DOHH2 (cell line): ENCODE results near the gene CACNA2D1.

Source experiments
- H3F3A ChIP-seq: fragments of 200-600 bp; sonication (generic), shearing (Covaris generic); 2 replicates; pipeline ENCODE4 v1.6.0; 2016; ENCODE audit warnings: antibody characterized with exemption, mild to moderate bottlenecking; ENCODE audit not compliant: control insufficient read depth, insufficient read depth
- H3K27ac ChIP-seq: fragments of 200-600 bp; sonication (generic); 2 replicates; pipeline ENCODE4 v1.5.1; 2014; ENCODE audit warnings: low read depth, mild to moderate bottlenecking, low read length, moderate library complexity
- H3K27me3 ChIP-seq: fragments of 200-600 bp; sonication (generic); 2 replicates; pipeline ENCODE4 v1.6.1; 2014; ENCODE audit warnings: mild to moderate bottlenecking, low read length, mixed read lengths; ENCODE audit not compliant: control insufficient read depth
- H3K36me3 ChIP-seq: fragments of 200-600 bp; sonication (generic); 2 replicates; pipeline ENCODE4 v1.6.1; 2014; ENCODE audit warnings: mild to moderate bottlenecking, low read length, moderate library complexity, mixed read lengths; ENCODE audit not compliant: control insufficient read depth
- H3K4me1 ChIP-seq: fragments of 200-600 bp; sonication (generic); 2 replicates; pipeline ENCODE4 v1.6.1; 2014; ENCODE audit warnings: mild to moderate bottlenecking, low read length, mixed read lengths; ENCODE audit not compliant: control insufficient read depth
- H3K4me2 ChIP-seq: fragments of 200-600 bp; sonication (generic); 2 replicates; pipeline ENCODE4 v1.6.0; 2014; ENCODE audit warnings: mild to moderate bottlenecking, low read length, moderate library complexity
- H3K4me3 ChIP-seq: fragments of 200-600 bp; sonication (generic); 2 replicates; pipeline ENCODE4 v1.5.1; 2014; ENCODE audit warnings: mild to moderate bottlenecking, low read length, mixed read lengths
- H3K79me2 ChIP-seq: fragments of 200-600 bp; sonication (generic); 2 replicates; pipeline ENCODE4 v1.6.1; 2014; ENCODE audit warnings: mild to moderate bottlenecking, low read length, mixed read lengths; ENCODE audit not compliant: control insufficient read depth
- H3K9me2 ChIP-seq: fragments of 200-600 bp; sonication (generic); replicated peaks from 2 replicates; pipeline ENCODE4 v1.6.1; 2014; ENCODE audit warnings: mild to moderate bottlenecking, low read length, mixed read lengths; ENCODE audit not compliant: control insufficient read depth
- H3K9me3 ChIP-seq: fragments of 200-600 bp; sonication (generic); 2 replicates; pipeline ENCODE4 v1.6.1; 2014; ENCODE audit warnings: antibody characterized with exemption, low read length, mixed read lengths; ENCODE audit not compliant: control insufficient read depth, insufficient read depth
- H4K20me1 ChIP-seq: fragments of 200-600 bp; sonication (generic); 2 replicates; pipeline ENCODE4 v1.6.0; 2014; ENCODE audit warnings: low read depth, mild to moderate bottlenecking, antibody characterized with exemption, low read length, moderate library complexity; ENCODE audit not compliant: control insufficient read depth, insufficient read depth
- CTCF ChIP-seq: fragments of 200-600 bp; sonication (generic); IDR thresholded peaks from one replicate; pipeline ENCODE4 v1.5.1; 2014; ENCODE audit warnings: antibody characterized with exemption, mild to moderate bottlenecking, low read depth, low read length; ENCODE audit not compliant: poor library complexity, severe bottlenecking
- EZH2phosphoT487 ChIP-seq: fragments of 200-600 bp; sonication (generic); IDR thresholded peaks from 2 replicates; pipeline ENCODE4 v1.6.1; 2017; ENCODE audit warnings: borderline replicate concordance, mild to moderate bottlenecking, antibody characterized with exemption, low read length, moderate library complexity, mixed read lengths

Gene CACNA2D1

GRCh38 chr7:82406937-82407336 is 36.6 kb downstream of the CACNA2D1 start:
- Histone ChIP-seq H3F3A (no peaks in the 10 kb centered on the region), H3K9me3 (no peaks in the 10 kb centered on the region), H3K79me2 (no peaks in the 10 kb centered on the region), H3K9me2 (no peaks in the 10 kb centered on the region), H3K4me3 (no peak overlapping the region), H3K27me3 (no peaks in the 10 kb centered on the region), H4K20me1 (no peaks in the 10 kb centered on the region), H3K4me2 (no peak overlapping the region), H3K4me1 (no peaks in the 10 kb centered on the region), H3K27ac (no peak overlapping the region), H3K36me3 (no peaks in the 10 kb centered on the region)
- TF ChIP-seq EZH2phosphoT487 (no peak), CTCF (no peak)

GRCh38 chr7:82405301-82405700 is 38.3 kb downstream of the CACNA2D1 start:
- Histone ChIP-seq H4K20me1 (no peaks in the 10 kb centered on the region), H3F3A (no peaks in the 10 kb centered on the region), H3K79me2 (no peaks in the 10 kb centered on the region), H3K4me1 (no peaks in the 10 kb centered on the region), H3K4me2 (no peak overlapping the region), H3K27ac (no peak overlapping the region), H3K9me2 (no peaks in the 10 kb centered on the region), H3K9me3 (no peaks in the 10 kb centered on the region), H3K27me3 (no peaks in the 10 kb centered on the region), H3K4me3 (no peak overlapping the region), H3K36me3 (no peaks in the 10 kb centered on the region)
- no peak for TF ChIP-seq CTCF
- no peak for TF ChIP-seq EZH2phosphoT487

GRCh38 chr7:82404652-82405051 is 38.9 kb downstream of the CACNA2D1 start:
- H3K27ac ChIP-seq, result no peak overlapping the region
- no peaks in the 10 kb centered on the region for H3K27me3 ChIP-seq
- no peaks in the 10 kb centered on the region for H4K20me1 ChIP-seq
- no peaks in the 10 kb centered on the region for H3K9me2 ChIP-seq
- no peaks in the 10 kb centered on the region for H3K79me2 ChIP-seq
- no peaks in the 10 kb centered on the region for H3K36me3 ChIP-seq
- H3K4me3 ChIP-seq, result no peak overlapping the region
- no peaks in the 10 kb centered on the region for H3F3A ChIP-seq
- TF ChIP-seq CTCF (no peak), EZH2phosphoT487 (no peak)
- no peaks in the 10 kb centered on the region for H3K4me1 ChIP-seq
- no peak overlapping the region for H3K4me2 ChIP-seq
- no peaks in the 10 kb centered on the region for H3K9me3 ChIP-seq

- Histone ChIP-seq H3K9me3 (no peaks in the 10 kb centered on the region), H3F3A (no peaks in the 10 kb centered on the region), H3K27ac (no peak overlapping the region), H3K36me3 (no peaks in the 10 kb centered on the region), H3K9me2 (no peaks in the 10 kb centered on the region), H3K27me3 (no peaks in the 10 kb centered on the region), H3K4me1 (no peaks in the 10 kb centered on the region), H4K20me1 (no peaks in the 10 kb centered on the region), H3K4me2 (no peak overlapping the region), H3K4me3 (no peak overlapping the region), H3K79me2 (no peaks in the 10 kb centered on the region)
- TF ChIP-seq CTCF, result no peak
- no peak for TF ChIP-seq EZH2phosphoT487
Measured at GRCh38 chr7:82404094-82404493, 39.5 kb downstream of the CACNA2D1 start.
